ENCODE data around the gene CNN2.

DNA sequence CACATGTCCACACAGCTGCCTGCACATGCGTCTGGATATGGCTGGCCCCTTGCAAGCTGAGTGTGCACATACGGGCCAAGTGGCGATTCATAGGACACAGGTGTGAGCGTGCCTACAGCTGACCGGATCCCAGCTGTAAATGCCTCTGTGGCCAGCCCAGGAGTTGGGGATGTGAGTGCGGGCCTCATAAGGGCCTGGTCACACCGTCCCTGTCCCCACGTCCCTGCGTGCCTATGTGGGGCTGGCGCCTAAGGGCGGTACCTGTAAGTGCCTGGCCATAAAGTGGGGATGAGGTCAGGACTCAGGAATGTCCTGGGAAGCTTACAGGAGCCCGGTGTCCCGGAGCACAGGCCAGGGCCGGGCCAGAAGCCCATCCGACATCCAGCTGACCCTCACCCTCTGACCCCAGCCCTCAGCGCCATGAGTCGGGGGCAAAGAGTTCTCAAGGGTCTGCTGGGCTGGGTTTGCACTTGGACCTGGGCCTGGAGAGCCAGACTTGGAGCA lies 39.2 kb downstream of the CNN2 start:
- TF ChIP-seq KDM5A (IDR thresholded peaks at IDR 0.05; ENCODE audit: low read length) = no peak
- TF ChIP-seq, protein P1, sequence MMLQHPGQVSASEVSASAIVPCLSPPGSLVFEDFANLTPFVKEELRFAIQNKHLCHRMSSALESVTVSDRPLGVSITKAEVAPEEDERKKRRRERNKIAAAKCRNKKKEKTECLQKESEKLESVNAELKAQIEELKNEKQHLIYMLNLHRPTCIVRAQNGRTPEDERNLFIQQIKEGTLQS (IDR thresholded peaks at IDR 0.05; ENCODE audit: insufficient read depth, low read depth, low read length) = no peak
- TF ChIP-seq, protein P2, sequence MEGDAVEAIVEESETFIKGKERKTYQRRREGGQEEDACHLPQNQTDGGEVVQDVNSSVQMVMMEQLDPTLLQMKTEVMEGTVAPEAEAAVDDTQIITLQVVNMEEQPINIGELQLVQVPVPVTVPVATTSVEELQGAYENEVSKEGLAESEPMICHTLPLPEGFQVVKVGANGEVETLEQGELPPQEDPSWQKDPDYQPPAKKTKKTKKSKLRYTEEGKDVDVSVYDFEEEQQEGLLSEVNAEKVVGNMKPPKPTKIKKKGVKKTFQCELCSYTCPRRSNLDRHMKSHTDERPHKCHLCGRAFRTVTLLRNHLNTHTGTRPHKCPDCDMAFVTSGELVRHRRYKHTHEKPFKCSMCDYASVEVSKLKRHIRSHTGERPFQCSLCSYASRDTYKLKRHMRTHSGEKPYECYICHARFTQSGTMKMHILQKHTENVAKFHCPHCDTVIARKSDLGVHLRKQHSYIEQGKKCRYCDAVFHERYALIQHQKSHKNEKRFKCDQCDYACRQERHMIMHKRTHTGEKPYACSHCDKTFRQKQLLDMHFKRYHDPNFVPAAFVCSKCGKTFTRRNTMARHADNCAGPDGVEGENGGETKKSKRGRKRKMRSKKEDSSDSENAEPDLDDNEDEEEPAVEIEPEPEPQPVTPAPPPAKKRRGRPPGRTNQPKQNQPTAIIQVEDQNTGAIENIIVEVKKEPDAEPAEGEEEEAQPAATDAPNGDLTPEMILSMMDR (IDR thresholded peaks at IDR 0.05; ENCODE audit: control extremely low read depth in 1 of 3, insufficient read depth in 1 of 3, low read depth in 1 of 3, low read length in 3 of 3) = no peak
- TF ChIP-seq CREB1 (IDR thresholded peaks at IDR 0.05) = no peak

All from H1 (cell line).